GM18909 (cell line): ENCODE data around the gene TINCR.
"Not testable (repeated sequence)": the region's sequence is repeated elsewhere in the genome, so short reads cannot be mapped to it uniquely, and the experiment has no call there.

ENCODE experiments used
- ATAC-seq: cut with Tn5 transposase; IDR thresholded peaks from one replicate; pipeline ENCODE4 v1.9.1; 2021; ENCODE audit warnings: mild to moderate bottlenecking; ENCODE audit not compliant: unreplicated experiment, poor library complexity

TINCR gene

DNA sequence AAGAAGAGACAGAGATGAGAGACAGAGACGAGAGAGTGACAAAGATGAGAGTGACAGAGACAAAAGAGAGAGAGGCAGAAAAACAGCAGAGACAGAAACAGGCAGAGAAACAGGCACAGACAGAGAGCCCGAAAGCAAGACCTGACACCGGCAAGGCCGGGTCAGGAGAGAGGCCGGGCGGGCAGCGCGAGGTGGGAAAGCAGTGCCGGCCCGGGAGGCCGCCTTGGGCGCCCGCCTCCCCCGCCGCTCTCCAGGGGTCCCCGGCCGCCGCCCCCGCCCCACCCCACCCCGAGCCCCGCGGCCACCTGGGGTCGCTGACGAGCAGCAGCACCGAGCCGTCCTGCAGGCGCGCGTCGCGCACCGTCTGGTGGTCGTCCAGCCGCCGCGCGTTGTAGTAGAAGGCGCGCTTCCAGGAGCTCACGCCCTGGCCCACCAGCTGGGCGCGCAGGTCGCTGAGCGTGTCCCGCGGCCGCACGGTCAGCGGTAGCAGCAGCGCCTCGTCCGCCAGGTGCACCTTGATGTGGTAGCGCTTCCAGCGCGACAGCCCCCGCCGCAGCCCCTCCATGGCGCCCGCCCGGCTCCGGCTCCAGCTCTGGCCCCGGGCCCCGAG is at the start of gene TINCR:
Gene TINCR (minus strand): TSS at position 594 of the 610 bp plus-strand sequence.
- no peak for ATAC-seq

DNA sequence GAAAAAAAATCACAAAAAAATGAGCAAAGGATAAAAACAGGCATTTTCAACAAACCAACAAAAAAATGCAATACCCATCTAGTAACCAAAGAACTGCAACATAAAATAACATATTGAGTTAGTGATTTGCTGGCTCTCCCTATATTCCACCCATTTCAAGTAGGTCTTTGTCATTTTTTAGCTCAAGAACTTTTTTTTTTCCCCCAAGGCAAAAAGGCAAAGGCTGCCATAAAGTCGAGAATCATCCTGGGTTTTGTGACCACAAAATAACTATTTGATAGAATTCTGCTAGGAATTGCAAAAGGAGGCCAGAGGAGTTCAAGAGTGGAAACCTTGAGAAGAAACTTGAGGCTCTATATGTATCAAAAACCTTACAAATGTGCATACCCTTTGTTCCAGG is 49.3 kb upstream of the TINCR start:
- no peak for ATAC-seq

DNA sequence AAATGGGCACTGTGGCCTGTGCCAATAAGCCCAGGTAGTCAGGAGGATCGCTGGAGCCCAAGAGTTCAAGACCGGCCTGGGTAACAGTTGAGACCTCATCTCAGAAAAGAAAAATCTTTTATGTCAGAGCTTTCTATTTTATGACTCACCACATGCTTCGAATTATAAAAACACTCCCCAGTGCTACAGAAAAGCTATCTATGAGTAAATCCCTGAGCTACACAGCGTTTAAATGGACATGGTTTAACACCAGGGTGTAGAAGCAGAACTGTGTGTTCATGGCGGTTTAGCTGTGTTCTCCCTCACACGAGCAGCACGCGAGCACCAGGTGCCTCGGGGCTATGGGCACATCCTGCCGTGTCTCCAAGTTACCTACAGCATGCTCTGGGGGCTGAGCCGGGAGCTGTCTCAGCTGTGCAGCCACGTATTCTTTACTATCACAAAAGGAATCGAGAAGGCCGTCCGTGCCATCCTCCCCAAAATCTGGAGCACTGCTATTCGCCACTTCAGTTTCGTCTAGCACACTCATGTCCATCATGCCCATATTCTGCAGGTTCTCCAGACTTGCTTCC is 48.1 kb upstream of the TINCR start:
- ATAC-seq = no peak

DNA sequence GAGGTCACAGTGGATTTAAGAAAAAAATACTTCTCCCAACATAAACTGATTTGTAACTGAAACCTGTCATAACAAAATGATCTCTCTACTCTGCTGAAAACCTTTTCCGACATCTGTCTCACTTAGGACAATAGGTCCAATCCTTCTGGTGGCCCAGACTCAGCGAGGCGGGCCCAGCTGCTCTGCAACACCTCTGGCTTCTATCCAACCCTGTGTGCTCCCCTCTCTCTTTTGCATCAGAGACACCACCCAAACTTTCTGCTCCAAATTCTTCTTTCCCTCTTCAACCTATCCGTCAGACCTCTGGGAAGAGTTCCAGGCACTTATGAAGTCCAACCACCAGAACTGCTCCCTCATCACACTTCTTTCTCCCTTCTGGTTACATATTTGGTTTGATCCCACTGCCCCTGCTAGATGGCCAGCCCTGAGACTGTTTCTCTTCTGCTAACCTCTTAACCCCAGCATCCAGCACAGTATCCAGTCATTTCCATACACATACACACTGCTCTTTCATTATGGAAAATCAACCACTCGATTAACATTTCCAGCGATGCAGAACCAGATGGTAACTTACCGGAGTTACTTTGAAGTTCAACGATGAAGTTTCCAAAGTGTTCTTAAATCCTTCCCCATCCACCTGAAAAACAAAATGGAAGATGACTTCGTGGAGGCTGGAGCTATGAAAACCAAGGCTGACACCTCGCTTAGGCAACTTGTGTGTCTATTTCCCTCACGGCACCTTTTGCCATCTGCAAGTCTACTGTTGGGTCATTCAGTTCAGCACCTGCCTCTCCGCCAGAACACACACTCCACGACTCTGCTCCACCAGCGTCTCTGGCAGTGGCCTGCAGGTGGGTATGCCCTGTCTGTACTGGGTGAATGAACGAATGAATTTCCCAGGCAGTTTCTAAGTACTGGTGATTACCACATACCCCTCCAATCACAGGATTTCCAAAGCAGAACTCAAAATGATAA is 45.4 kb upstream of the TINCR start:
- no peak for ATAC-seq

DNA sequence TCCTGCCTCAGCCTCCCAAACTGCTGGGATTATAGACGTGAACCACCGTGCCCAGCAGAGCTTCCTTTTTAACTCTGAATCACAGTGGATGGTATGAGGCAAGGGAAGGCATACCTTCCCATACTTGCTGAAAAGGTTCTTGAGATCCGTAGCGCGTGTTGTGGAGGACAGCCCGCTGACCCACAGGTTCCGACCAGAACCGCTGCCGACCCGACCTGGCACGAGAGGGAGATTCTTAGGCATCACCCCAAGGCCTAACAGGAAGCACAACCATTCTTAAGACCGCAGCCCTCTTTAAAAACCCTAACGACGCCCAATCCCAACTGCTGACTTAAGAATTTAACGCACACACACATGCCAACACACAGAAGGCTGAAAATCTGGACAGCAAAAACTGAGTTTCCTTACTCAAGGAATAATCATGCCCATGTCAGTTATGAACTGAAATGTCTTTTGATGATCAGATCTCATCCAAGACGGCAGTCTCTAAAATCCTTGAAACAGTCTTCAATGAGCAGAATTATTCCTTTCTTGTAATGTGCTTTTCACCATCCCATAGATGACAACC is 42.2 kb upstream of the TINCR start:
- ATAC-seq = no peak

DNA sequence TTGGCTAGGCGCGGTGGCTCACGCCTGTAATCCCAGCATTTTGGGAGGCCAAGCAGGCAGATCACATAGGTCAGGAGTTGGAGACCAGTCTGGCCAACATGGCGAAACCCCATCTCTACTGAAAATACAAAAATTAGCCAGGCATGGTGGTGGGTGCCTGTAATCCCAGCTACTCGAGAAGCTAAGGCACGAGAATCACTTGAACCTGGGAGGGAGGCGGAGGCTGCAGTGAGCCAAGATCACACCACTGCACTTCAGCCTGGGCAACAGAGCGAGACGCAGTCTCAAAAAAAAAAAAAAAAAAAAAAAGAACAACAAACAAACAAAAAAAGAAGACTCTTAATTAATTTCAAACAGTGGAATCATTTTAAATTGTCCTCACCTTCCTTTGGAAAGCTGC is 41.0 kb upstream of the TINCR start:
- ATAC-seq = not testable (repeated sequence)

DNA sequence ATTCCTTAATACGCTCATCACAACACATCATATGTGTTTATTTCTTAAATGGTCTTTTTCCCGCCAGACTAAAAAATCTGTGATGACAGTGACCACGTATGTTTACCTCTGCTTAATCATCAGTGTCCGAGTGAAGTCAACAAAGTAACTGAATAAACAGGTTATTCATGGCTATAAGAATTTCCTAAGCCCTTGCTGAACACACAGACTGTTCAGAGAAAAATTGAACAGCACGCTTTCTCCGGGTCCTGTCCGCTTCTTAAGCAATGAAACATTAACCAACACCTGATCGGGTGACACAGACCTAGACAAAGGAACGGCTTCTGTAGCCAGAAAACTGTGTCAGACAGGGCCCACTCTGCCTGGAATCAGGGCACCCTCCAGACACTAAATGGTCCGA is 40.5 kb upstream of the TINCR start:
- no peak for ATAC-seq

DNA sequence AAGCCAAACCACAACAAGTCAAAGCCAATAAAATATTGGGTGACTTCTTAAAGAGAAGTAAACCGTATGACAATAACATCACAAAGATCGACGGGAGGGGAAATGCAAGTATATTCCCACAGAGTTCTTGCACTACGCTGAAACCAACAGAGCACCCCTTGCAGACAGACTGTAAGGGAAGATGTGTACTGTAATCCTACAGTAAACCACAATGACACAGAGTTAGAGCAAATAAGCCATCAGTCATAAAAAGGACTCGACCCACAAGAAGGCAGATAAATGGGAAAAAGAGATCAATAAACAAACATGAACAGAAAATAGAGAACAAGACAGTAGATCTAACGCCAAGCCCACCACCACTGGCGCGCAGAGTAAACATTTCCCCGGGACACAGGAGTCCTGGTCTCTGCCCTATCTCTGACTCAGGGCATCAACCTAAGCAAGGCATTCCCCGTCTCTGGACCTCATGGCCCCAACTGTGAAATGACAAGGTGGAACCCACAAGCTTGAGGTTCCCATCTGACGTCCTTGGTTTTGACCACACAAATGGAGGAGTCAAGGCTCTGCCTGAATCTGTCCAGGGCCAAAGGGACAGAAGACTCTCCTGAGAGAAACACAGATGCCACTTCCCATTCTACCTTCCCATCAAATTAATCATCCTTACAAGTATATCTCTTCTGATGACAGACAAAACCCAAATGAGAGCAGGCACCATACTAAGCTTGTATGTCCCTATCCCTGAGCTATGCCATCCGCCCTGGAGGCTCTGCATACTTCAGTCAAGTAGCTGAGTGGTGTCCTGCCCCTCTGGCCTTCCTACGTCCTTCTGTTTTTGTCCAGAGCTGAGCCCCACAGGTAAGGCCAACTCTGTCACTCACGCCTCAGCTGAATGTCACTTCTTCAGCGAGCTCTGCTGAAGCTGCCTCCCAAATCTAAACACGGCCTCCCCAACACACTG is 39.8 kb upstream of the TINCR start:
- no peak for ATAC-seq

DNA sequence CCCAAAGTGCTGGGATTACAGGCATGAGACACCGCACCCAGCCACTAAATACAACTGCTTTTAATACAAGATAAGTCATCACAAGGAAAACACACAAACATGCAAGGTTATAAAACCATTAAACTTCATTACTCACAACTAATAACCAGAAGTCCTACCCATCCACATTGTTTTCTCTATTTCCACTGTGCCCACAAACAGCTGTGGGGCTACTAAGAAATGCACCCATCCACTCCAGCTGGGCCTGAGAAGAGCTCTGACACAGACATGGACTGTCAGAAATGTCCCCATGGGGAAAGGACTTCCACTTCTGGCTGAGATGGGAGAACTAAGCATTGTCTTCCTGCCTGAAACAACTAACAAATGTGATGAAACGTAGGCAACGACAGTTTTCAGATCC is 37.6 kb upstream of the TINCR start:
- ATAC-seq = no peak

DNA sequence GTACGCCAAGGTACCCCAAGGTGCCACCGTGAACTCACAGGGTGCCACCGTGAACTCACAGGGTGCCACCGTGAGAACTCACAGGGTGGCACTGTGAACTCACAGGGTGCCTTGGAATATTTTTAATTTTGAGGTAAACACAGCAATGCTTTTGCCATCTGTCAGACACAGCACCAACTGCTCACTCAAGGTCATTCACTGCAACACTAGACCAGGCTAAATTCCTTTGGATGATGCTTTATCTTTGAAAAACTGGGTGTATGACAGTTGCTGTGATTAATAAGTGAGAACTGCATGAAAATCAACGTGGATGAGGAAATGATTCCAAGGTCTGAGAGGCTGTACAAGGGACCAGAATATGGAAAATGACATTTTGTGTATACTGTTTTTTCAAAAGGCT is 35.9 kb upstream of the TINCR start:
- no peak for ATAC-seq

DNA sequence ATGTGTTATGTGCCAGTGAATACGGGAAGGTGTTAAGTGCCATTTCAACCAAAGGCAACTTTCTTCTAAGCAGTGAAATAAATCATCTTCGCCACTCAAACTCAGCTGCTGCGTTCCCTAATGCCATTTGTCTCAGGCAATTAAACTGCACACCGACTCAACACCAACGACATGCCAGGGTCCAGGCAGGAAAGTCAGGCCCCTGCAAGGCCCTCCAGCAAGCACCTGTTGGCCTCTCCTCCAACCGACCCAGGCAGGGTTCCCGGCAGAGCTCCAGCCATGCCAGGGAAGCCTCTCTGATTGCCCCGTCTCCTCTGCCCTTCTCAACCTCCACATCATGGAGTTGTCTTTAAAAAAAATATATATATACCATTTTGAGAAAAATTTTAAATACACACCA is 33.0 kb upstream of the TINCR start:
- no peak for ATAC-seq

DNA sequence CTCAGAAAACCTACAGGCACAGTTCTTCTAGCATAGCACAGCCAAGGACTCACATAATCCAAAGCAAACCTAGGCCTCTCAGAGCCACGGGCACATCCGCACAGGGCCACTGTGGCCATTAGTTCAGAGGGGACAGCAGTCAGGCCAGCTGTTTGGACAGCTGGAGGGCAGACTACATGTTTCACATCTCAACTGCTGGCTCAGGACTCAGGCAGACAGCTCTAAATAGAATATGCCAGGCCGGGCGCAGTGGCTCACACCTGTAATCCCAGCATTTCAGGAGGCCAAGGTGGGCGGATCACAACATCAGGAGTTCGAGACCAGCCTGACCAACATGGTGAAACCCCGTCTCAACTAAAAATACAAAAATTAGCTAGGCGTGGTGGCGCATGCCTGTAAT is 28.0 kb upstream of the TINCR start:
- no peak for ATAC-seq

DNA sequence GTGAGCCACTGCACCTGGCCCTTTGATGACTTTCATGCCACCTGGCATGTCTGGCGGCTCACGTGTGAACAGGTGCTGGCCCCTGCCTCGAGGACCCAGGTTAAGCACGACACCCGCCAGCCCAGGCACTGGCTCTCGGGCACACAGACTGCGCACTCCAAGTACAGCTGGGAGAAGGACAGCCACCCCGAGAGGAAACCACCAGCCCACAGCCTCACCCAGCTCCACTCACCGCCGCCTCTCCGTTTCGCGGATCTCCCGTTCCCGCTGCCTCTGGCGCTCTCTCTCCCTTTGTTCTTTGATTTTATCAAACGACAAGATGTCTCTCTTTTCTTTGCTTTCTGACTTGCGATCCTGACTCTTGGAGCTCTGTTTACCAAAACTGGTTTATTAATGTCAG is 27.4 kb upstream of the TINCR start:
- no peak for ATAC-seq

DNA sequence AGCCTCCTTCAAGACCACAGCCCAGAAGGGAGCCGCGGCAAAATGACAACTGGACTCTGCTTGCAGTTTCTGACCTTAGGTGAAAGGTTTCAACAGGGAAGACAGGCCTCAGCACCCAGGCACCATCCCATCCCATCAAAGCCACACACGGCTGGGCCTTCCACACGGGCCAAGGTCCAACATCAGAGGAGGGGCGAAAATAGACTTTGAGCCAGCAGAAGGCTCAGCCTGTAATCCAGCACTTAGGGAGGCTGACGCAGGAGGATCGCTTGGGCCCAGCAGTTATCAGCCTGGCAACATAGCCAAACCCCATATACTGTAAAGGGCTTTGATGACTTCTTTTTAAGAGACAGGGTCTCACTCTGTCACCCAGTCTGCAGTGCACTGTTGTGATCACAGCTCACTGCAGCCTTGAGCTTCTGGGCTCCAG is 26.8 kb upstream of the TINCR start:
- ATAC-seq = no peak

DNA sequence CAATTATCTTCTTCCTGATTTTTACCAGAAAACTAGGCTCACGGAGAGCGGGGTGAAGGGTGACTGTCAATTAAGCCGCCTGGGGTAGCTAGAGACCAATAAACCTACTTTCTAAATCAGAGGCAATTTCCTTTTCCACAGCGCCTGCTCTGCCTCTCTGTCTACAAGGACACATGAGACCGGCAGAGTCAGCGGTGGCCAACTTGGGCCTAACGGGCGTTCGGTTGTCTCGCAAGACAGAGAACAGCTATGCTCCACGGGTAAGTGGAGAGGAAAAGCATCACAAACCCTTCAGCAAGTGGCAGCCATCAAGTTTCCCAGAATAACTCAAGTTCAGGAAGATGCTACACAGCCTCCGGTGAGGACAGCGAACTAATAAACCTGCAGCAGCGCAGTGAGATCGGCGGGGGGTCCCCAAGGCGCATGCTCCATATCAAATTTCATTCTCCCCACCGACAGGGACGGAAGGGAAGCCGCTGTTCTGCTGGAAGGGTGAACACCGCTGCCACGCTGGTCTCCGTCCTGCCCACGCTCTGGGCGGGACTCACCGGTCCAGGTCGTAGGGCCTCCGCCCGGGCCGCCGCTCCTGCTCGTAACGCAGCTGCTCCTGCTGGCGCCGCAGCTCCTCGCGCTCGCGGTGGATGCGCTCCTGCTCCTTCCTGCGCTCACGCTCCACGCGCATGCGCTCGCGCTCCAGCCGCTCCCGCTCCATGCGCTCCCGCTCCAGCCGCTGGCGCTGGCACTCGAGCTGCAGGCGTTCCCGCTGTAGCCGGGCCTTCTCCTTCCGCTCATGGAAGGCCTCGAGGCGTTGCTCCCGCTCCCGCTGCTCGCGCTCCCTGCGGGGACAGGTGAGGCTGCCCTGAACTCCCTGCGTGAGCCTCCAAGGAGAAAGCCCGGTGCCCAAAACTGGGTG is 25.8 kb upstream of the TINCR start:
- no peak for ATAC-seq

DNA sequence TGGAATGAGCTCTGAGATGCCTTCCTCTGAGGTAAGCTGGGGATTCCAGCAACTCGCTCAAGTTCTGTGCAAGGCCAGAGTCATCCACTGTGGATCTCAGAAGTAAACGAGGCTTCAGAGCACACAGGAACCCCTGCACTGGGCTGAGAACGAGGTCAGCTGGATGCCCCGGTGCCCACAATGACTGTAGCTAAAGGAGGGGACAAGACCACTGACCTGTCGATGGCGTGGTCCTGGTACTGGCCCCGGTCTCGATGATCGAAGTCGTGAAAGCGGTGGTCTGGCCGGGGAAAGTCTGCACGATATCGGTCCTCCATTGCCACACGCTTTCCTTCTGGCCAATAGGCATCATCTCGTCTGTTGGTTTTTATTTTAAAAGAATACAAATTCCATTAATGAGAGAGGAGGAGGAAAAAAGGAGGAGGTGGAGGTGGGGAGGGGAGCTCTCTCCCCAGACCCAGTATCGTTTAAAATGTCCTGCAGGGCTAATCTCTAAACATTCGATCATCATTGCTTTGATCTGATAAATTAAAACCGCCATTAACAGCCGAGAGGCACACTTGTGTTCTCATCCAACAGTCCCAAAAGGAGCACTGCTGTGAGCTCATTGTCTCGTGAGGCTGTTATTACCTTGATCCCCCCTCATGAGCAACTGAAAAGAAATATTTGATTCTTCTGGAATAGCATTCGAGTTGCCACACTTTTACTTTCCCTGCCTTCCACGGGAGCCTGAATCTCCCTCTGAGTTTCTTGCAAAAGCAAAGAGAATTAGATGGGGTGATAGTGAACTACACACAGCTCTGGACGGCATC is 25.0 kb upstream of the TINCR start:
- no peak for ATAC-seq

DNA sequence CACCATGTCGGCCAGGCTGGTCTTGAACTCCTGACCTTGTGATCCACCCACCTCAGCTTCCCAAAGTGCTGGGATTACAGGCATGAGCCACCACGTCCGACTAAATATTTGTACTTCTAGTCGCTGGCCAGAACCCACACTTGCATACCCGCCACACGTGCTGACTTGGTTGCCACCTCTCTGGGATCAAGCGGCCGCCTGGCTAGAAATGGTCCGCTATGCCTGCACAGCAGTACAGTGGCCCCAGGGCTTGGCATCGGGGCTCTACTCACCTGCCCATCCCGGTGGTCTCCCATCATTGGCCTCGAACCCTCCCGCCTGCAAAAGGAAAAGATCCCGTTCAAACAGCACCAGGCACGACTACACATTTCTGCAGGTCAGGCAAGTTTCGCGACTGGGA is 23.7 kb upstream of the TINCR start:
- ATAC-seq = no peak

DNA sequence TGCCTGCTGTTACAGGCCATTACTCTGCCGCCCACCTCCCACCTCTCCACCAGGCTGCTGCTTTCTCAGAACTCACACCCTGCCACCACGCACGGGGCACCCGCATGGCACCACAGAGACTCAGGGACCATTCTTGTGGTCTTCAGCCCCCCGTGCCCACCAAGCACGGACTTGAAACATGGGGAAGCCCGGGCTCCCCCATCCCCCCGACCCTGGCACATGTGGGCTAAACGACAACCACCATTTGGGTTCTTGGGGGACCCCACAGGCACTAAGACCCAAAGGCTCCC is 23.1 kb upstream of the TINCR start:
- ATAC-seq = no peak
